Activated naive CD8-positive, alpha-beta T cell treated with anti-CD3 and anti-CD28 coated beads, Interleukin-2, amount 10 ng/mL, durations not matched to agents 7 days and 5 days (primary cell): Measurements from ENCODE around the gene SVOP. TPM values are rescaled to one million over a fixed set of nuclear protein-coding genes. Genes with fewer than 3 reads are reported as not detected.

Source experiments
- ATAC-seq: fragments of 150-1000 bp; cut with Tn5 transposase; one replicate; pipeline ENCODE4 v1.10.0; 2021; ENCODE audit warnings: low read depth, moderate library complexity
- POLR2A ChIA-PET: fragments of 350-600 bp; sonication (Branson Sonifier 250); formaldehyde crosslinking; loops from one replicate; lab custom pipeline; 2021; ENCODE audit warnings: antibody characterized with exemption; lab: Charles Lee
- DNase-seq: peaks from one replicate; pipeline ENCODE4 v3.0.0; 2021
- H3K27ac Mint-ChIP-seq: one replicate; pipeline ENCODE4 v1.8.0; 2022; ENCODE audit warnings: mild to moderate bottlenecking, mixed read lengths
- H3K27me3 Mint-ChIP-seq: one replicate; pipeline ENCODE4 v1.8.0; 2022; ENCODE audit warnings: mild to moderate bottlenecking, moderate library complexity, mixed read lengths
- H3K36me3 Mint-ChIP-seq: one replicate; pipeline ENCODE4 v1.8.0; 2021; ENCODE audit warnings: mild to moderate bottlenecking, mixed read lengths
- H3K4me1 Mint-ChIP-seq: one replicate; pipeline ENCODE4 v1.8.0; 2021; ENCODE audit warnings: mixed read lengths
- H3K4me3 Mint-ChIP-seq: one replicate; pipeline ENCODE4 v1.8.0; 2022; ENCODE audit warnings: mild to moderate bottlenecking, moderate library complexity, mixed read lengths
- H3K9me3 Mint-ChIP-seq: one replicate; pipeline ENCODE4 v1.8.0; 2021; ENCODE audit warnings: mixed read lengths
- total RNA-seq, 2 experiments: library from RNA; stranded (reverse); gene quantifications; one replicate each; pipeline ENCODE4 v1.2.3, GENCODE V29; 2021

SVOP gene
- total RNA-seq, 2 experiments from 2014 or later = not detected

- Mint-ChIP-seq H3K9me3 (peaks cover 4% of the 10 kb centered on the region), H3K27ac (no peak overlapping the region), H3K4me1 (no peaks in the 10 kb centered on the region), H3K27me3 (peaks cover 12% of the 10 kb centered on the region), H3K4me3 (no peak overlapping the region), H3K36me3 (no peaks in the 10 kb centered on the region)
- ATAC-seq (no peak), DNase-seq (no peak)
- POLR2A ChIA-PET = no interaction called here
These were observed 90.7 kb downstream of the SVOP start for GRCh38 chr12:108930155-108930554.

- peaks cover 12% of the 10 kb centered on the region for H3K27me3 Mint-ChIP-seq
- POLR2A ChIA-PET = no interaction called here
- H3K27ac Mint-ChIP-seq = no peak overlapping the region
- H3K4me3 Mint-ChIP-seq = no peak overlapping the region
- no peaks in the 10 kb centered on the region for H3K4me1 Mint-ChIP-seq
- H3K36me3 Mint-ChIP-seq = no peaks in the 10 kb centered on the region
- ATAC-seq (no peak), DNase-seq (no peak)
- H3K9me3 Mint-ChIP-seq = peaks cover 5% of the 10 kb centered on the region
These were observed 92.2 kb downstream of the SVOP start for GRCh38 chr12:108928695-108929094.

GRCh38 chr12:108922918-108923317, 98.0 kb downstream of the SVOP start:
- Mint-ChIP-seq H3K4me1 (no peaks in the 10 kb centered on the region), H3K36me3 (no peaks in the 10 kb centered on the region), H3K27ac (no peak overlapping the region), H3K27me3 (peaks cover 11% of the 10 kb centered on the region), H3K4me3 (no peak overlapping the region), H3K9me3 (peaks cover 11% of the 10 kb centered on the region)
- ATAC-seq (no peak), DNase-seq (no peak)
- POLR2A ChIA-PET = no interaction called here

GRCh38 chr12:108921946-108922345, 98.9 kb downstream of the SVOP start:
- Mint-ChIP-seq H3K36me3 (no peaks in the 10 kb centered on the region), H3K9me3 (peaks cover 11% of the 10 kb centered on the region), H3K27ac (no peak overlapping the region), H3K4me1 (no peaks in the 10 kb centered on the region), H3K4me3 (no peak overlapping the region), H3K27me3 (peaks cover 11% of the 10 kb centered on the region)
- POLR2A ChIA-PET = no interaction called here
- ATAC-seq (no peak), DNase-seq (no peak)

- Mint-ChIP-seq H3K4me1 (no peaks in the 10 kb centered on the region), H3K27me3 (peaks cover 6% of the 10 kb centered on the region), H3K27ac (no peak overlapping the region), H3K4me3 (no peak overlapping the region), H3K9me3 (peaks cover 6% of the 10 kb centered on the region), H3K36me3 (no peaks in the 10 kb centered on the region)
- ATAC-seq (no peak), DNase-seq (no peak)
- POLR2A ChIA-PET = no interaction called here
These were observed 101.8 kb downstream of the SVOP start for GRCh38 chr12:108918960-108919642.

- Mint-ChIP-seq H3K27me3 (peaks cover 6% of the 10 kb centered on the region), H3K36me3 (no peaks in the 10 kb centered on the region), H3K4me1 (no peaks in the 10 kb centered on the region), H3K4me3 (no peak overlapping the region), H3K27ac (no peak overlapping the region), H3K9me3 (peaks cover 6% of the 10 kb centered on the region)
- ATAC-seq = no peak
- no peak for DNase-seq
- POLR2A ChIA-PET = no interaction called here
These were observed 102.7 kb downstream of the SVOP start for GRCh38 chr12:108918206-108918605.

GRCh38 chr12:108916336-108916735, 104.5 kb downstream of the SVOP start:
- no peak for ATAC-seq
- DNase-seq = no peak
- peaks cover 8% of the 10 kb centered on the region for H3K27me3 Mint-ChIP-seq

GRCh38 chr12:108915632-108916133, 105.2 kb downstream of the SVOP start:
- POLR2A ChIA-PET = interaction anchor here (0.8 kb wide), 1 partner anchor 24 kb away, joined by 4 read pairs; no protein-coding TSS in a partner anchor
- H3K4me1 Mint-ChIP-seq = no peaks in the 10 kb centered on the region
- peaks cover 5% of the 10 kb centered on the region for H3K9me3 Mint-ChIP-seq
- peaks cover 6% of the 10 kb centered on the region for H3K27me3 Mint-ChIP-seq
- no peak overlapping the region for H3K27ac Mint-ChIP-seq
- H3K36me3 Mint-ChIP-seq = no peaks in the 10 kb centered on the region
- DNase-seq (no peak), ATAC-seq (no peak)
- no peak overlapping the region for H3K4me3 Mint-ChIP-seq

More at GRCh38 chr12:108916336-108916735, 104.5 kb downstream of the SVOP start:
- no peak overlapping the region for H3K4me3 Mint-ChIP-seq
- POLR2A ChIA-PET = no interaction called here
- H3K27ac Mint-ChIP-seq = no peak overlapping the region
- H3K4me1 Mint-ChIP-seq = no peaks in the 10 kb centered on the region
- peaks cover 6% of the 10 kb centered on the region for H3K9me3 Mint-ChIP-seq
- H3K36me3 Mint-ChIP-seq = no peaks in the 10 kb centered on the region

- no peak for ATAC-seq
- H3K27ac Mint-ChIP-seq = no peak overlapping the region
- H3K36me3 Mint-ChIP-seq = no peaks in the 10 kb centered on the region
These were observed 106.7 kb downstream of the SVOP start for GRCh38 chr12:108914121-108914531.

GRCh38 chr12:108912361-108912760, 108.5 kb downstream of the SVOP start:
- Mint-ChIP-seq H3K27ac (no peak overlapping the region), H3K9me3 (no peaks in the 10 kb centered on the region), H3K27me3 (peaks cover 8% of the 10 kb centered on the region), H3K36me3 (no peaks in the 10 kb centered on the region), H3K4me1 (no peaks in the 10 kb centered on the region), H3K4me3 (no peak overlapping the region)
- DNase-seq = no peak
- POLR2A ChIA-PET = no interaction called here
- no peak for ATAC-seq

More at GRCh38 chr12:108914121-108914531, 106.7 kb downstream of the SVOP start:
- H3K4me3 Mint-ChIP-seq = no peak overlapping the region
- H3K27me3 Mint-ChIP-seq = peaks cover 4% of the 10 kb centered on the region
- no peaks in the 10 kb centered on the region for H3K9me3 Mint-ChIP-seq
- DNase-seq = no peak
- no peaks in the 10 kb centered on the region for H3K4me1 Mint-ChIP-seq
- POLR2A ChIA-PET = no interaction called here

- no peak for ATAC-seq
- peaks cover 11% of the 10 kb centered on the region for H3K27me3 Mint-ChIP-seq
- POLR2A ChIA-PET = no interaction called here
- DNase-seq = no peak
- H3K36me3 Mint-ChIP-seq = no peaks in the 10 kb centered on the region
- no peaks in the 10 kb centered on the region for H3K9me3 Mint-ChIP-seq
- H3K4me3 Mint-ChIP-seq = no peak overlapping the region
- H3K4me1 Mint-ChIP-seq = no peaks in the 10 kb centered on the region
- no peak overlapping the region for H3K27ac Mint-ChIP-seq
These were observed 109.0 kb downstream of the SVOP start for GRCh38 chr12:108911915-108912314.

- no peaks in the 10 kb centered on the region for H3K9me3 Mint-ChIP-seq
- DNase-seq = no peak
- no peaks in the 10 kb centered on the region for H3K4me1 Mint-ChIP-seq
- ATAC-seq = no peak
- no peak overlapping the region for H3K4me3 Mint-ChIP-seq
- POLR2A ChIA-PET = no interaction called here
- H3K27ac Mint-ChIP-seq = no peak overlapping the region
- H3K36me3 Mint-ChIP-seq = no peaks in the 10 kb centered on the region
- peaks cover 22% of the 10 kb centered on the region for H3K27me3 Mint-ChIP-seq
These were observed 110.5 kb downstream of the SVOP start for GRCh38 chr12:108910336-108910735.

GRCh38 chr12:108907839-108908351, 113.0 kb downstream of the SVOP start:
- Mint-ChIP-seq H3K36me3 (no peaks in the 10 kb centered on the region), H3K9me3 (no peaks in the 10 kb centered on the region), H3K4me3 (no peak overlapping the region), H3K27me3 (peaks cover 31% of the 10 kb centered on the region), H3K4me1 (no peaks in the 10 kb centered on the region), H3K27ac (no peak overlapping the region)
- ATAC-seq (no peak), DNase-seq (no peak)
- POLR2A ChIA-PET = no interaction called here

- Mint-ChIP-seq H3K4me3 (no peak overlapping the region), H3K27me3 (peaks cover 29% of the 10 kb centered on the region), H3K36me3 (no peaks in the 10 kb centered on the region), H3K4me1 (no peaks in the 10 kb centered on the region), H3K9me3 (no peaks in the 10 kb centered on the region), H3K27ac (no peak overlapping the region)
- POLR2A ChIA-PET = no interaction called here
- ATAC-seq (no peak), DNase-seq (no peak)
These were observed 113.9 kb downstream of the SVOP start for GRCh38 chr12:108906971-108907370.
